Measurements from ENCODE around the gene OSGIN1.

DNA sequence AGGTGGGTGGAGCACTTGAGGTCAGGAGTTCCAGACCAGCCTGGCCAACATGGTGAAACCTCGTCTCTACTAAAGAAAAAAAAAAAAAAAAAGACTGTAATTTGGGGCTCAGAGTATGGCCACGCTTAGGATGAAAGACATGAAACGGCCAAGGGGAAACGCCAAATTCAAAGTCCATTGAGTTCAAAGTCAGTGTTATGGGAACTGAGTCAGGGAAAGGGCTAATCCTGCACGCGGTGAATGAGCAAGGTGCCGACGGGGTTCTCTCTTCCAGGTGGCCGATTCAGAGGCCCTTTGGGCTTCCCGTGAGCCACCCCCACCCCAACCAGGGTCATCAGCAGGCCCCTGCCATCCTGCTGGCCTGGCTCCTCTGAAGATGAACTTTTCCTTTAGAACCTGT, 7.5 kb upstream of the OSGIN1 start:
- TF ChIP-seq, protein P1, sequence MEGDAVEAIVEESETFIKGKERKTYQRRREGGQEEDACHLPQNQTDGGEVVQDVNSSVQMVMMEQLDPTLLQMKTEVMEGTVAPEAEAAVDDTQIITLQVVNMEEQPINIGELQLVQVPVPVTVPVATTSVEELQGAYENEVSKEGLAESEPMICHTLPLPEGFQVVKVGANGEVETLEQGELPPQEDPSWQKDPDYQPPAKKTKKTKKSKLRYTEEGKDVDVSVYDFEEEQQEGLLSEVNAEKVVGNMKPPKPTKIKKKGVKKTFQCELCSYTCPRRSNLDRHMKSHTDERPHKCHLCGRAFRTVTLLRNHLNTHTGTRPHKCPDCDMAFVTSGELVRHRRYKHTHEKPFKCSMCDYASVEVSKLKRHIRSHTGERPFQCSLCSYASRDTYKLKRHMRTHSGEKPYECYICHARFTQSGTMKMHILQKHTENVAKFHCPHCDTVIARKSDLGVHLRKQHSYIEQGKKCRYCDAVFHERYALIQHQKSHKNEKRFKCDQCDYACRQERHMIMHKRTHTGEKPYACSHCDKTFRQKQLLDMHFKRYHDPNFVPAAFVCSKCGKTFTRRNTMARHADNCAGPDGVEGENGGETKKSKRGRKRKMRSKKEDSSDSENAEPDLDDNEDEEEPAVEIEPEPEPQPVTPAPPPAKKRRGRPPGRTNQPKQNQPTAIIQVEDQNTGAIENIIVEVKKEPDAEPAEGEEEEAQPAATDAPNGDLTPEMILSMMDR (IDR thresholded peaks at IDR 0.05), result no peak
- no peak for TF ChIP-seq POLR2A (IDR thresholded peaks at IDR 0.05)
